SW480 (cell line): ENCODE results near the gene OR2D3.
"Not testable (repeated sequence)": the region's sequence is repeated elsewhere in the genome, so short reads cannot be mapped to it uniquely, and the experiment has no call there.

ENCODE experiments used
- DNase-seq: peaks from one replicate; pipeline ENCODE4 v3.0.0-alpha.2; 2016; ENCODE audit warnings: low spot score

Gene OR2D3

GRCh38 chr11:6928916-6929315, 8.1 kb downstream of the OR2D3 start:
- DNase-seq: no peak

GRCh38 chr11:6931146-6931713, 10.4 kb downstream of the OR2D3 start:
- DNase-seq: no peak

- no peak for DNase-seq
These were observed 11.3 kb downstream of the OR2D3 start for GRCh38 chr11:6932145-6932544.

- DNase-seq: no peak
These were observed 21.2 kb downstream of the OR2D3 start for GRCh38 chr11:6941970-6942369.

DNA sequence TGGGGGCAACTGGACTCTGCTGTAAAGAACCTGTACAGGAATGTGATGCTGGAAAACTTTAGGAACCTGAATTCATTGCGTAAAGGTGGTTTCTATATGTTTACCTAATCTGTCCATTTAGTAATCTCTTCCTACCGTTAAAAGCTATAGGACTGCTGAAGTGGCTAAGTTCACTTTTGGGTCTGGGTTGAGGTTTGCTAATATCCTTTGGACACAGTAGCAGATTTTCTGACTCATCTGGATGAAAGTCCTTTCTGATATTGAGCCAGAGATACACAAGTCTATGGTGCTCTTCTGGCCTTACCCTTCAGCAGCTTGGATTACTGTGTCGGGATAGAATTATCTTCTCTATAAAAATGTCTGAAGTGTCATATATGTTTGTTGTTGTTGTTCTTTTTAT, 22.3 kb downstream of the OR2D3 start:
- no peak for DNase-seq

DNA sequence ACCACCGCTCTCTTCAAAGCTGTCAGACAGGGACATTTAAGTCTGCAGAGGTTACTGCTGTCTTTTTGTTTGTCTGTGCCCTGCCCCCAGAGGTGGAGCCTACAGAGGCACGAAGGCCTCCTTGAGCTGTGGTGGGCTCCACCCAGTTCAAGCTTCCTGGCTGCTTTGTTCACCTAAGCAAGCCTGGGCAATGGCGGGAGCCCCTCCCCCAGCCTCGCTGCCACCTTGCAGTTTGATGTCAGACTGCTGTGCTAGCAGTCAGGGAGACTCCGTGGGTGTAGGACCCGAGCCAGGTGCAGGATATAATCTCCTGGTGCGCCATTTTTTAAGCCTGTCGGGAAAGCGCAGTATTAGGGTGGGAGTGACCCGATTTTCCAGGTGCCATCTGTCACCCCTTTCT, 33.4 kb downstream of the OR2D3 start:
- not testable (repeated sequence) for DNase-seq

- DNase-seq: no peak
These were observed 41.3 kb downstream of the OR2D3 start for GRCh38 chr11:6962141-6962540.

GRCh38 chr11:6962673-6963072, 41.9 kb downstream of the OR2D3 start:
- no peak for DNase-seq

DNA sequence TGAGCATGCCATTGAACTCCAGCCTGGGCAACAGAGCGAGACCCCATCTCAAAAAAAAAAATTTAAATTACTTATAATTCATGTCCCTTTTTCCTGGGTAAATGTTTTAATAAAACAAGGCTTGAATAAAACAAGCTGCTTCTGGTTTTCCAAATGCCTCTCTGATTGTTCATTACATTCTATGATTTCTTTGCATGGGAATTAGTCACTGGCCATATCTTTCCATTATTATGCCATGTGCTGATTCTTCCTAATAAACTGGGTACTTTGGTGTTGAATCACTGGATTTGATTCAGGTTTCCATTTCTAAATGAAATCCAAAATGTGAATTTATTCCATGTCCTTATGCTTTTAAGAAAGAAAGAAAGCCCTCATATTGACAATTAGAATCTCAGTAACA, 48.0 kb downstream of the OR2D3 start:
- DNase-seq: no peak

- DNase-seq: not testable (repeated sequence)
These were observed 49.1 kb downstream of the OR2D3 start for GRCh38 chr11:6969854-6970253.
